Mesendoderm (in vitro differentiated cells): Measurements from ENCODE around the gene SPDYA.
A peak's percentile ranks its signal among the peaks of the same experiment; 100 is the strongest.

Experiments used
- DNase-seq: peaks from one replicate; pipeline ENCODE4 v3.0.0; 2013
- H2AK5ac ChIP-seq: 2 replicates; pipeline ENCODE4 v1.6.1; 2013; ENCODE audit warnings: low read length, inconsistent platforms
- H2BK120ac ChIP-seq: 2 replicates; pipeline ENCODE4 v1.6.1; 2013; ENCODE audit warnings: low read depth, mild to moderate bottlenecking, low read length, moderate library complexity, mixed read lengths
- H2BK15ac ChIP-seq: replicated peaks from 2 replicates; pipeline ENCODE4 v1.6.1; 2013; ENCODE audit warnings: low read depth, mild to moderate bottlenecking, moderate library complexity
- H2BK5ac ChIP-seq: 2 replicates; pipeline ENCODE4 v1.6.1; 2013; ENCODE audit warnings: low read length, inconsistent platforms
- H3K18ac ChIP-seq: 2 replicates; pipeline ENCODE4 v1.6.1; 2013; ENCODE audit warnings: mild to moderate bottlenecking, low read length, mixed read lengths
- H3K23ac ChIP-seq: one replicate; pipeline ENCODE4 v1.6.1; 2013; ENCODE audit warnings: low read length
- H3K27ac ChIP-seq: 2 replicates; pipeline ENCODE4 v1.5.1; 2013; ENCODE audit warnings: low read depth, mild to moderate bottlenecking, inconsistent platforms, low read length, moderate library complexity
- H3K27me3 ChIP-seq: 2 replicates; pipeline ENCODE4 v1.6.1; 2013; ENCODE audit warnings: low read length, control low read depth, mild to moderate bottlenecking, inconsistent platforms; ENCODE audit not compliant: insufficient read depth, poor library complexity
- H3K36me3 ChIP-seq: 2 replicates; pipeline ENCODE4 v1.6.1; 2013; ENCODE audit warnings: low read length, inconsistent platforms; ENCODE audit not compliant: control insufficient read depth, insufficient read depth
- H3K4ac ChIP-seq: one replicate; pipeline ENCODE4 v1.6.1; 2013; ENCODE audit warnings: low read depth, mild to moderate bottlenecking, low read length, moderate library complexity
- H3K4me1 ChIP-seq: 2 replicates; pipeline ENCODE4 v1.6.1; 2013; ENCODE audit warnings: low read depth, low read length, inconsistent platforms; ENCODE audit not compliant: control insufficient read depth
- H3K4me2 ChIP-seq: 2 replicates; pipeline ENCODE4 v1.6.1; 2013; ENCODE audit warnings: low read length
- H3K4me3 ChIP-seq: 2 replicates; pipeline ENCODE4 v1.5.1; 2013; ENCODE audit warnings: mild to moderate bottlenecking, low read length
- H3K56ac ChIP-seq: one replicate; pipeline ENCODE4 v1.6.1; 2013; ENCODE audit warnings: low read length
- H3K79me1 ChIP-seq: 2 replicates; pipeline ENCODE4 v1.6.1; 2013; ENCODE audit warnings: low read length, inconsistent platforms
- H3K79me2 ChIP-seq: 2 replicates; pipeline ENCODE4 v1.6.1; 2013; ENCODE audit warnings: mild to moderate bottlenecking, low read length; ENCODE audit not compliant: control insufficient read depth, insufficient read depth
- H3K9ac ChIP-seq: 2 replicates; pipeline ENCODE4 v1.6.1; 2013; ENCODE audit warnings: low read length, inconsistent platforms
- H4K5ac ChIP-seq: one replicate; pipeline ENCODE4 v1.6.1; 2013; ENCODE audit warnings: low read length
- H4K8ac ChIP-seq: one replicate; pipeline ENCODE4 v1.6.1; 2013; ENCODE audit warnings: low read depth, mild to moderate bottlenecking, control low read depth, low read length, moderate library complexity
- WGBS: extraction: QIAGEN DNeasy Blood & Tissue Kit; methylation state at CpG from one replicate; pipeline ENCODE4 v1.1.7; 2013; ENCODE audit warnings: low lambda C conversion rate, missing lambda C conversion rate; ENCODE audit not compliant: insufficient coverage; ENCODE audit errors: extremely low coverage; 5-methylcytosine and 5-hydroxymethylcytosine counted together

SPDYA gene

GRCh38 chr2:28880193-28880592 is 69.6 kb downstream of the SPDYA start:
- DNase-seq: no peak
- Histone ChIP-seq H3K4me1 (no peaks in the 10 kb centered on the region), H3K23ac (no peak overlapping the region), H3K27ac (no peak overlapping the region), H2AK5ac (no peak overlapping the region), H3K9ac (no peak overlapping the region), H3K4me2 (no peak overlapping the region), H3K56ac (no peak overlapping the region), H3K4me3 (no peak overlapping the region), H4K5ac (no peak overlapping the region), H3K4ac (no peak overlapping the region), H3K79me2 (no peaks in the 10 kb centered on the region), H3K36me3 (no peaks in the 10 kb centered on the region), H3K27me3 (no peaks in the 10 kb centered on the region), H3K18ac (no peak overlapping the region), H2BK5ac (no peak overlapping the region), H4K8ac (no peak overlapping the region), H2BK120ac (no peak overlapping the region), H2BK15ac (no peak overlapping the region), H3K79me1 (no peaks in the 10 kb centered on the region)
- no CpG with 5 or more reads among the region's 1 CpG for WGBS

- H3K79me2 ChIP-seq: peaks cover 39% of the 10 kb centered on the region
- no peak overlapping the region for H3K4me3 ChIP-seq
- no peak overlapping the region for H4K5ac ChIP-seq
- no peak overlapping the region for H3K23ac ChIP-seq
- H3K4me1 ChIP-seq: peaks cover 5% of the 10 kb centered on the region
- no peak overlapping the region for H2AK5ac ChIP-seq
- WGBS: no CpG with 5 or more reads among the region's 21 CpGs
- H3K36me3 ChIP-seq: no peaks in the 10 kb centered on the region
- H3K4ac ChIP-seq: no peak overlapping the region
- H3K18ac ChIP-seq: no peak overlapping the region
- no peak overlapping the region for H2BK5ac ChIP-seq
- H4K8ac ChIP-seq: no peak overlapping the region
- H3K27me3 ChIP-seq: no peaks in the 10 kb centered on the region
- H2BK120ac ChIP-seq: no peak overlapping the region
- no peak overlapping the region for H3K4me2 ChIP-seq
- no peak overlapping the region for H2BK15ac ChIP-seq
- no peak for DNase-seq
- no peak overlapping the region for H3K9ac ChIP-seq
- H3K27ac ChIP-seq: no peak overlapping the region
- H3K56ac ChIP-seq: no peak overlapping the region
- no peaks in the 10 kb centered on the region for H3K79me1 ChIP-seq
These were observed 82.9 kb downstream of the SPDYA start for GRCh38 chr2:28893488-28893887.

GRCh38 chr2:28894470-28895188 is 84.0 kb downstream of the SPDYA start, which contains the start of gene WDR43:
WDR43 (plus strand) TSS chr2:28894667; CDS start chr2:28894699, 32 bp downstream.
- Histone ChIP-seq H3K4ac (peak within 1 kb of the TSS; percentile 96), H2BK15ac (no peak within 1 kb of the TSS), H3K4me1 (peaks cover 5% of the 10 kb centered on the region), H2BK120ac (no peak within 1 kb of the TSS), H4K5ac (no peak within 1 kb of the TSS), H3K4me2 (peak within 1 kb of the TSS; percentile 38), H3K27ac (peak within 1 kb of the TSS; percentile 7), H3K79me2 (peaks cover 50% of the 10 kb centered on the region), H3K9ac (peak within 1 kb of the TSS; percentile 99), H4K8ac (no peak within 1 kb of the TSS), H3K56ac (peak within 1 kb of the TSS; percentile 100), H3K4me3 (peak within 1 kb of the TSS; percentile 98), H3K79me1 (no peaks in the 10 kb centered on the region), H2BK5ac (peak within 1 kb of the TSS; percentile 72), H3K36me3 (no peaks in the 10 kb centered on the region), H3K18ac (peak within 1 kb of the TSS; percentile 9), H3K27me3 (no peaks in the 10 kb centered on the region), H2AK5ac (peak within 1 kb of the TSS; percentile 96), H3K23ac (peak within 1 kb of the TSS; percentile 100)
- DNase-seq: peak; percentile 99
- WGBS: no CpG with 5 or more reads among the region's 79 CpGs

- Histone ChIP-seq H2BK15ac (no peak overlapping the region), H3K4ac (peak overlapping the region; percentile 96), H3K27me3 (no peaks in the 10 kb centered on the region), H3K27ac (peak overlapping the region; percentile 7), H2AK5ac (no peak overlapping the region), H3K79me2 (peaks cover 57% of the 10 kb centered on the region), H3K9ac (peak overlapping the region; percentile 99), H4K8ac (no peak overlapping the region), H3K36me3 (no peaks in the 10 kb centered on the region), H3K4me3 (peak overlapping the region; percentile 98), H3K79me1 (no peaks in the 10 kb centered on the region), H2BK5ac (no peak overlapping the region), H3K4me1 (peaks cover 5% of the 10 kb centered on the region), H2BK120ac (no peak overlapping the region), H3K18ac (peak overlapping the region; percentile 9), H3K4me2 (peak overlapping the region; percentile 38), H3K56ac (peak overlapping the region; percentile 100), H3K23ac (no peak overlapping the region), H4K5ac (no peak overlapping the region)
- peak; percentile 64 for DNase-seq
- WGBS: no CpG with 5 or more reads among the region's 19 CpGs
These were observed 84.7 kb downstream of the SPDYA start for GRCh38 chr2:28895189-28895893.

DNA sequence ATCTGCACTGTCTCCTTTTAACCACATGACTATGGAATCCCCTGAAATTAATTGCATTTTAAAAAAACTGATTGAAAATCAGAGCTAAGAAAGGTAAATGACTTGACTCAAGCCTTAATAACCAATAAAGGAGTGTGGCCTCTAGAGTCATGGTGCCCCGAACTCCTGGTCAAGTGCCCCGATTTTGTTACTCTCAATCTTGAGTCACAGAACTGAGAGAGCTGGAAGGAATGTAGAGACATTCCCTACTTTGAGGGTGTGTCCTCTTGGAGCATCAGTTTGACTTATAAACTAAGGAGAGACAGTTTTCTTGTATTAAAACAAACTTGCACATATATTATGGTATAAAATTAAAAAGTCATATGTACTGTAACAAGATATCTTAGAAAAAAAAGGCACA is 86.3 kb downstream of the SPDYA start:
- H2BK15ac ChIP-seq: no peak overlapping the region
- H4K5ac ChIP-seq: no peak overlapping the region
- no peak overlapping the region for H3K4me3 ChIP-seq
- H3K4ac ChIP-seq: no peak overlapping the region
- no peaks in the 10 kb centered on the region for H3K79me1 ChIP-seq
- no peak overlapping the region for H3K4me2 ChIP-seq
- H3K36me3 ChIP-seq: no peaks in the 10 kb centered on the region
- H2AK5ac ChIP-seq: no peak overlapping the region
- H3K9ac ChIP-seq: no peak overlapping the region
- H3K4me1 ChIP-seq: peaks cover 5% of the 10 kb centered on the region
- no peaks in the 10 kb centered on the region for H3K27me3 ChIP-seq
- H2BK120ac ChIP-seq: no peak overlapping the region
- peaks cover 72% of the 10 kb centered on the region for H3K79me2 ChIP-seq
- WGBS: no CpG with 5 or more reads among the region's 2 CpGs
- no peak overlapping the region for H3K18ac ChIP-seq
- DNase-seq: peak; percentile 46
- H4K8ac ChIP-seq: no peak overlapping the region
- H2BK5ac ChIP-seq: no peak overlapping the region
- no peak overlapping the region for H3K56ac ChIP-seq
- H3K23ac ChIP-seq: no peak overlapping the region
- no peak overlapping the region for H3K27ac ChIP-seq
